Measurements from ENCODE around the gene KIF5A.

DNA sequence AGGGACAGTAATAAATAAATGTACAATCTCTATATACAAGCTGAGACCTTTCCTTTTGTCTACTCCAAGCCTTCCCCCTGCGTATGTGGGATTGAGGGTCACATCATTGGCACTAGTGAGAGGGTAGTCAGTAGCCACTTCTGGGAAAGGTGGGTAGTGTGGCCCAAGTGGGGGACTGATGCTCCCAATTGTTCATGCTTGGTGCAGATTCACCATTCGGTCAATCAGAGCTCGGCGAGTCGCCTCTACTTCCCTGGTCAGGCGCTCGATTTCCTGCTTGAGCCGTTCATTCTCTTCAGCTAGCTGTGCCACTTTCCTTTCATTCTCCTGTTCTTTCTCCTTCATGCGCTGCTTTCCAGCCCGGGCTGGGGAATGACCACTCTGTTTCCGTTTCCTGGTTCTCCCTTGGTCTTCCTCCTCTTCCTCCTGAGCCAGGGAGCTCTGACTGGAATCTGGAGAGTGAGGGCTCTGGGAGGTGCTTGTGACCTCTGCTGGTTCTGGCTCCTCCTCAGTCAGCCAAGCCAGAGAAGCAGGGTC lies 33.2 kb upstream of the KIF5A start:
- TF ChIP-seq, protein P1, sequence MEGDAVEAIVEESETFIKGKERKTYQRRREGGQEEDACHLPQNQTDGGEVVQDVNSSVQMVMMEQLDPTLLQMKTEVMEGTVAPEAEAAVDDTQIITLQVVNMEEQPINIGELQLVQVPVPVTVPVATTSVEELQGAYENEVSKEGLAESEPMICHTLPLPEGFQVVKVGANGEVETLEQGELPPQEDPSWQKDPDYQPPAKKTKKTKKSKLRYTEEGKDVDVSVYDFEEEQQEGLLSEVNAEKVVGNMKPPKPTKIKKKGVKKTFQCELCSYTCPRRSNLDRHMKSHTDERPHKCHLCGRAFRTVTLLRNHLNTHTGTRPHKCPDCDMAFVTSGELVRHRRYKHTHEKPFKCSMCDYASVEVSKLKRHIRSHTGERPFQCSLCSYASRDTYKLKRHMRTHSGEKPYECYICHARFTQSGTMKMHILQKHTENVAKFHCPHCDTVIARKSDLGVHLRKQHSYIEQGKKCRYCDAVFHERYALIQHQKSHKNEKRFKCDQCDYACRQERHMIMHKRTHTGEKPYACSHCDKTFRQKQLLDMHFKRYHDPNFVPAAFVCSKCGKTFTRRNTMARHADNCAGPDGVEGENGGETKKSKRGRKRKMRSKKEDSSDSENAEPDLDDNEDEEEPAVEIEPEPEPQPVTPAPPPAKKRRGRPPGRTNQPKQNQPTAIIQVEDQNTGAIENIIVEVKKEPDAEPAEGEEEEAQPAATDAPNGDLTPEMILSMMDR (IDR thresholded peaks at IDR 0.05): no peak
- no peak for TF ChIP-seq POLR2A (IDR thresholded peaks at IDR 0.05)

Measured in lower leg skin (tissue), 3 donors.